ENCODE data around the gene NEAT1.
"Not testable (repeated sequence)": the region's sequence is repeated elsewhere in the genome, so short reads cannot be mapped to it uniquely, and the experiment has no call there.

Gene NEAT1

DNA sequence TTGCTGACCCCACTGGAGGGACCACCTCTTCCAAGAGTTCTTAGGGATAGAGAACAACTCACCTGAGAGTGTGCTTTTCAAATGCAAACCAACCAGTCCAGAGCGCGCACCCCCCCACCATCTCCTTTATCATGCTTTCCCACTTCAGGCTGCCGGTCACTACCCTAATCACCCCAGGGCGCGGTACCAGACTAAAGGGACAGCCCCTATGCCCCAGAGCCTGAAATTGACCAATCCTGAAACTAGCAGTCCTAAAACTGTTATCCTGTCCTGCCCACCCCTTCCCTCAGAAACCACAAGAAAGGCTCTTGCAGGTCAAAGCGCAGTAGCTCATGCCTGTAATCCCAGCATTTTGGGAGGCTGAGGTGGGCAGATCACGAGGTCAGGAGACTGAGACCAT, 37.0 kb downstream of the NEAT1 start:
- TF ChIP-seq, protein P1, sequence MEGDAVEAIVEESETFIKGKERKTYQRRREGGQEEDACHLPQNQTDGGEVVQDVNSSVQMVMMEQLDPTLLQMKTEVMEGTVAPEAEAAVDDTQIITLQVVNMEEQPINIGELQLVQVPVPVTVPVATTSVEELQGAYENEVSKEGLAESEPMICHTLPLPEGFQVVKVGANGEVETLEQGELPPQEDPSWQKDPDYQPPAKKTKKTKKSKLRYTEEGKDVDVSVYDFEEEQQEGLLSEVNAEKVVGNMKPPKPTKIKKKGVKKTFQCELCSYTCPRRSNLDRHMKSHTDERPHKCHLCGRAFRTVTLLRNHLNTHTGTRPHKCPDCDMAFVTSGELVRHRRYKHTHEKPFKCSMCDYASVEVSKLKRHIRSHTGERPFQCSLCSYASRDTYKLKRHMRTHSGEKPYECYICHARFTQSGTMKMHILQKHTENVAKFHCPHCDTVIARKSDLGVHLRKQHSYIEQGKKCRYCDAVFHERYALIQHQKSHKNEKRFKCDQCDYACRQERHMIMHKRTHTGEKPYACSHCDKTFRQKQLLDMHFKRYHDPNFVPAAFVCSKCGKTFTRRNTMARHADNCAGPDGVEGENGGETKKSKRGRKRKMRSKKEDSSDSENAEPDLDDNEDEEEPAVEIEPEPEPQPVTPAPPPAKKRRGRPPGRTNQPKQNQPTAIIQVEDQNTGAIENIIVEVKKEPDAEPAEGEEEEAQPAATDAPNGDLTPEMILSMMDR (conservative IDR thresholded peaks at IDR 0.05; ENCODE audit: control insufficient read depth, insufficient read depth, low read depth, low read length): no peak
- H3K4me3 ChIP-seq (ENCODE audit: control insufficient read depth, low read depth, low read length): no peak overlapping the region
- DNase-seq (ENCODE audit: low read depth): no peak

GRCh38 chr11:65465471-65465870, 42.9 kb downstream of the NEAT1 start:
- H3K4me3 ChIP-seq (ENCODE audit: control insufficient read depth, low read depth, low read length); DNase-seq (ENCODE audit: low read depth): not testable (repeated sequence)

DNA sequence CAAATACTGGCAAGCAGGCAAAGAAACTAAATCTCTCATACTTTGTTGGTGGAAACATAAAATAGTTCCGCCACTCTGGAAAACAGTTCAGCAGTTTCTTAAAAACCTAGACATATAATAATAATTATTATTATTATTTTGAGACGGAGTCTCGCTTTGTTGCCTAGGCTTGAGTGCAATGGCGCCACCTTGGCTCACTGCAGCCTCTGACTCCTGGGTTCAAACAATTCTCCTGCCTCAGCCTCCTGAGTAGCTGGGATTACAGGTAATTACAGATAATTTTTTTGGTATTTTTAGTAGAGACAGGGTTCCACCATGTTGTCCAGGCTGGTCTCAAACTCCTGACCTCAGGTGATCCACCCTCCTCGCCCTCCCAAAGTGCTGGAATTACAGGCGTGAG, 44.7 kb downstream of the NEAT1 start:
- H3K4me3 ChIP-seq (ENCODE audit: control insufficient read depth, low read depth, low read length); DNase-seq (ENCODE audit: low read depth): not testable (repeated sequence)

DNA sequence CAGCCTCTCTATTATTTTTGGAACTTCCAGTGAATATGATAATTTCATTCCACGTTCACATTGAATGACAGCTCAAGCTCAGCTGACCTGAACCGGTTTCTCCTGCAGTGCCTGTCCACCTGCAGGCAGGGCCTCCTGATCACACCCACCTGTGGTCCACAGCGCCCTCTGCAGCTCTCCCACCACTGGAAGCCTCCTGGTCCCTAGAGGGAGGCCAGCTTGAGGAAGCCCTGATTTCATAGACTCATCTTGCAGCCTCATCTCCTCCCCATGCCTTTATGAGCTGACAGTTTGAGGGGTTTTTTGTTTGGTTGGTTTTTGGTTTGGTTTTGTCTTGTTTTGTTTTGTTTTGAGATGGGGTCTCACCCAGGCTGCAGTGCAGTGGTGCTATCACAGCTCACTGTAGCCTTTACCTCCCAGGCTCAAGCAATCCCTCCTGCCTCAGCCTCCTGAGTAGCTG, 46.3 kb downstream of the NEAT1 start:
- peak; percentile 57 for DNase-seq (ENCODE audit: low read depth)
- no peak overlapping the region for H3K4me3 ChIP-seq (ENCODE audit: control insufficient read depth, low read depth, low read length)
- TF ChIP-seq, protein P1 (conservative IDR thresholded peaks at IDR 0.05; ENCODE audit: control insufficient read depth, insufficient read depth, low read depth, low read length): peak; percentile 45

DNA sequence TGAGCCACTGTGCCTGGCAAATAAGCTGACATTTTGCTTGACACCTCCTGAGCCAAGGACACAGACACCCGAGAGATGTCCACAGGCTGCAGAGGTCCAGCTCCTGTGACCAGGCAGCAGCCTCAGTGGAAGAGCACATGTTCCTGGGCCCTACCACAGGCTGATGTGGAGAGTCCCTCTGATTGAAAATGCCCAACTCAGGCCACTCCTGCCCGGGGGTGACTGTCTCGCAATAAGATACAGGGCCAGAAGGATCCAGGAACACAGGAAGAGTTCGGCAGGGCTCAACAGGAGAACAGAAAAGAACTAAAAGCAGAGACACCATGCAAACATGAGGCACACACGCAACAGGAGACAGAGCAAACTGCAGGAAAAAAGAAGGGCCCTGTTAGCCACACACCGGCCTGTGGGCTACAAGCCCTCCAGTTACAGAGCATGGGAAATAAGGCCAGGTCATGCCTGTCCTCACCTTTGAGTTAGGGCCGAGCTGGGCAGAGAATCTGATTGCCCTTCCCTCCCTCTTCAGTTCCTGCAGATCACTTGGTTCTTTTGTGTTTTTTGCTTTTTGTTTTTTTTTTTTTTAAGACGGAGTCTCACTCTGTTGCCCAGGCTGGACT, 47.9 kb downstream of the NEAT1 start:
- no peak overlapping the region for H3K4me3 ChIP-seq (ENCODE audit: control insufficient read depth, low read depth, low read length)
- TF ChIP-seq, protein P1 (conservative IDR thresholded peaks at IDR 0.05; ENCODE audit: control insufficient read depth, insufficient read depth, low read depth, low read length): no peak
- peak; percentile 18 for DNase-seq (ENCODE audit: low read depth)

- H3K4me3 ChIP-seq (ENCODE audit: control insufficient read depth, low read depth, low read length): peak overlapping the region; percentile 17
- DNase-seq (ENCODE audit: low read depth): peak; percentile 86
- TF ChIP-seq, protein P1 (conservative IDR thresholded peaks at IDR 0.05; ENCODE audit: control insufficient read depth, insufficient read depth, low read depth, low read length): peak; percentile 52
Observed at GRCh38 chr11:65471447-65471891, 48.9 kb downstream of the NEAT1 start.

DNA sequence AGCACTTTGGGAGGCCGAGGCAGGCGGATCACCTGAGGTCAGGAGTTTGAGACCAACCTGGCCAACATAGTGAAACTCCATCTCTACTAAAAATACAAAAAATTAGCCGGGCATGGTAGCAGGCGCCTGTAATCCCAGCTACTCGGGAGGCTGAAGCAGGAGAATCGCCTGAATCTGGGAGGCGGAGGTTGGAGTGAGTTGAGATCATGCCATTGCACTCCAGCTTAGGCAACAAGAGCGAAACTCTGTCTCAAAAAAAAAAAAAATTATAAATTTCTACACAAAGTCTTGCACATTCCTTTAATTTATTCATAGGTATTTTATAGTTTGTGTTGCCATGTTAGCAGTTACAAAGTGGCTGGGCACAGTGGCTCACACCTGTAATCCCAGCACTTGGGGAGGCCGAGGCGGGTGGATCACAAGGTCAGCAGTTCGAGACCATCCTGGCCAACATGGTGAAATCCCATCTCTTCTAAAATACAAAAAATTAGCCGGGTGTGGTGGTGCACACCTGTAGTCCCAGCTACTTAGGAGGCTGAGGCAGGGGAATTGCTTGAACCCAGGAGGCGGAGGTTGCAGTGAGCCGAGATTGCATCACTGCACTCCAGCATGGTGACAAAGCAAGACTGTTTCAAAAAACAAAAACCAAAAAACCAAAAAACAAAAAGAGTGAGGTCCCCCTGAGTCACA, 50.1 kb downstream of the NEAT1 start:
- H3K4me3 ChIP-seq (ENCODE audit: control insufficient read depth, low read depth, low read length): peak overlapping the region; percentile 4
- DNase-seq (ENCODE audit: low read depth): not testable (repeated sequence)

DNA sequence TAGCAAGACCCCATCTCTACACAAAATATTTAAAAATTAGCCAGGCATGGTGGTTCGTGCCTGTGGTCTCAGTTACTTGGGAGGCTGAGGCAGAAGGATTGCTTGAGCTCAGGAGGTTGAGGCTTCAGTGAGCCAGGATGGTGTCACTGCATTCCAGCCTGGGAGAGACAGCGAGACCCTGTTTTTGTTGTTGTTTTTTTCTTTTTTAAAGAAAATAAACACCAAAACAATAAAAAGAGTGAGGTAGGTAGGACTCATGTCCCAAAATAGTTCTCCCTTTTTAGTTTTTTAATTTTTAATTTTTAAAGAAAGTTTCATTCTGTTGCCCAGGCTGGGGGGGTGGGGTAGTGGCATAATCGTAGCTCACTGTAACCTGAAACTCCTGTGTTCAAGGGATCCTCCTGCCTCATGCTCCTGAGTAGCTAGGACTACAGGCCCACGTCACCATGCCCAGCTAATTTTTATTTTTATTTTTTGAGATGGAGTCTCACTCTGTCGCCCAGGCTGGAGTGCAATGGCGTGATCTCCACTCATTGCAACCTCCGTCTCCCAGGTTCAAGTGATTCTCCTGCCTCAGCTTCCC, 50.8 kb downstream of the NEAT1 start:
- H3K4me3 ChIP-seq (ENCODE audit: control insufficient read depth, low read depth, low read length): no peak overlapping the region
- DNase-seq (ENCODE audit: low read depth): peak; percentile 60
- TF ChIP-seq, protein P1 (conservative IDR thresholded peaks at IDR 0.05; ENCODE audit: control insufficient read depth, insufficient read depth, low read depth, low read length): no peak

Measured in fibroblast of mammary gland (primary cell).